ENCODE measurements around the gene TMEM272. TPM values are rescaled to one million over a fixed set of nuclear protein-coding genes. Genes with fewer than 3 reads are reported as not detected.
A peak's percentile ranks its signal among the peaks of the same experiment; 100 is the strongest.

Gene TMEM272
- total RNA-seq, 1 experiment from 2014 or later: 0.15 TPM

DNA sequence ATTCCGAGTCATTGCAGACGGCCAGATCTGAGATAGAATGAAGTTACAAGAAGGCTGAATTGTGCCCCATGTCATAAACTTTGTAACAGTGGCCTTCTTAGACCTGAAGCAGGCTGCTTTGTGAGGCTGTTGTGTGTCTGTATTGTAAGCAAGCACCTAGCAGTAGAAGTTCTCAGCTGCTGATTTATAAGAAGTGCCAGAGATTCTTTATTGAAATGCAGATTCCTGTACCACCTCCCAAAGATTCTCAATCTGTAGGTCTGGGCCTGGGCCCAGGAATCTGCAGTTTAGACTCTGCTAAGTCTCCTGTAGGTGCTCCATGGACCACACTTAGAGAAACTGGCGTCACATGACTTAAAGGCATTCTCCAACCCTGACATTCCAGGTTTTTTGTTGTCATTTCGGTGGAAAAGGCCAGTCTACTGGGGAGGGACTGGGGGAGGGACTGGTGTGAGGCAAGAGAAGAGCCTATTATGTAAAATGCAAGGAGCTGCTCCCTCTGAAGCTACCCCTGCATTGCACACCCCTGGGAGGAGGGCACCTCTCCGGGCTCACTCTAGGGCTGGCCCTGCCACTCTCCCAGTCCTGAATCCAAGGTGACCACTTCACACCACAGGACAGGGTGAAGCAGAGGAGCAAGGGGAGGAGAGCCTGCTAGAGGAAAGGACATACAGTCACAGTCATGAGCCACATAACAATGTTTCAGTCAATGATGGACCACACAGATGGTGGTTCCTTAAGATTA, 769 bp upstream of the TMEM272 start:
- Histone ChIP-seq H3K36me3 (ENCODE audit: control insufficient read depth, insufficient read depth, low read length) (no peaks in the 10 kb centered on the region), H3K27ac (ENCODE audit: low read length) (no peak overlapping the region), H3K27me3 (ENCODE audit: control insufficient read depth, insufficient read depth, low read length) (peaks cover 3% of the 10 kb centered on the region; the same call in 1 of the 2 replicates), H3K4me3 (ENCODE audit: low read depth in 2 of 2, low read length in 2 of 2) (no peak overlapping the region), H3K9me3 (ENCODE audit: control insufficient read depth, insufficient read depth, low read depth, low read length) (no peaks in the 10 kb centered on the region), H3K4me1 (ENCODE audit: control insufficient read depth, insufficient read depth, low read length) (no peaks in the 10 kb centered on the region)
- intact Hi-C loops (cut with micrococcal nuclease; ENCODE audit: unreplicated experiment) (no loop called here), in situ Hi-C loops (cut with HindIII; ENCODE audit: low pct_unique_long_range_greater_than_20kb, low sequenced_read_pairs) (no loop called here)
- DNase-seq (ENCODE audit: low read depth, low spot score) (no peak), ATAC-seq (0 out of 2 replicates have a peak, but pooled peaks have one; percentile 38)
- ChIA-PET POLR2A (no interaction called here), CTCF (no interaction called here)
- TF ChIP-seq, protein P1, sequence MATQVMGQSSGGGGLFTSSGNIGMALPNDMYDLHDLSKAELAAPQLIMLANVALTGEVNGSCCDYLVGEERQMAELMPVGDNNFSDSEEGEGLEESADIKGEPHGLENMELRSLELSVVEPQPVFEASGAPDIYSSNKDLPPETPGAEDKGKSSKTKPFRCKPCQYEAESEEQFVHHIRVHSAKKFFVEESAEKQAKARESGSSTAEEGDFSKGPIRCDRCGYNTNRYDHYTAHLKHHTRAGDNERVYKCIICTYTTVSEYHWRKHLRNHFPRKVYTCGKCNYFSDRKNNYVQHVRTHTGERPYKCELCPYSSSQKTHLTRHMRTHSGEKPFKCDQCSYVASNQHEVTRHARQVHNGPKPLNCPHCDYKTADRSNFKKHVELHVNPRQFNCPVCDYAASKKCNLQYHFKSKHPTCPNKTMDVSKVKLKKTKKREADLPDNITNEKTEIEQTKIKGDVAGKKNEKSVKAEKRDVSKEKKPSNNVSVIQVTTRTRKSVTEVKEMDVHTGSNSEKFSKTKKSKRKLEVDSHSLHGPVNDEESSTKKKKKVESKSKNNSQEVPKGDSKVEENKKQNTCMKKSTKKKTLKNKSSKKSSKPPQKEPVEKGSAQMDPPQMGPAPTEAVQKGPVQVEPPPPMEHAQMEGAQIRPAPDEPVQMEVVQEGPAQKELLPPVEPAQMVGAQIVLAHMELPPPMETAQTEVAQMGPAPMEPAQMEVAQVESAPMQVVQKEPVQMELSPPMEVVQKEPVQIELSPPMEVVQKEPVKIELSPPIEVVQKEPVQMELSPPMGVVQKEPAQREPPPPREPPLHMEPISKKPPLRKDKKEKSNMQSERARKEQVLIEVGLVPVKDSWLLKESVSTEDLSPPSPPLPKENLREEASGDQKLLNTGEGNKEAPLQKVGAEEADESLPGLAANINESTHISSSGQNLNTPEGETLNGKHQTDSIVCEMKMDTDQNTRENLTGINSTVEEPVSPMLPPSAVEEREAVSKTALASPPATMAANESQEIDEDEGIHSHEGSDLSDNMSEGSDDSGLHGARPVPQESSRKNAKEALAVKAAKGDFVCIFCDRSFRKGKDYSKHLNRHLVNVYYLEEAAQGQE (IDR thresholded peaks at IDR 0.05; ENCODE audit: insufficient read depth in 1 of 2, low read depth in 2 of 2, low read length in 1 of 2): no peak
- TF ChIP-seq SIN3A (IDR thresholded peaks at IDR 0.05; ENCODE audit: borderline replicate concordance, insufficient read depth, low read depth, low read length) (no peak), TCF7L2 (IDR thresholded peaks at IDR 0.05; ENCODE audit: low read depth, low read length) (no peak), POLR2AphosphoS5 (IDR thresholded peaks at IDR 0.05; ENCODE audit: low read depth, low read length) (no peak)
- TF ChIP-seq, protein P2, sequence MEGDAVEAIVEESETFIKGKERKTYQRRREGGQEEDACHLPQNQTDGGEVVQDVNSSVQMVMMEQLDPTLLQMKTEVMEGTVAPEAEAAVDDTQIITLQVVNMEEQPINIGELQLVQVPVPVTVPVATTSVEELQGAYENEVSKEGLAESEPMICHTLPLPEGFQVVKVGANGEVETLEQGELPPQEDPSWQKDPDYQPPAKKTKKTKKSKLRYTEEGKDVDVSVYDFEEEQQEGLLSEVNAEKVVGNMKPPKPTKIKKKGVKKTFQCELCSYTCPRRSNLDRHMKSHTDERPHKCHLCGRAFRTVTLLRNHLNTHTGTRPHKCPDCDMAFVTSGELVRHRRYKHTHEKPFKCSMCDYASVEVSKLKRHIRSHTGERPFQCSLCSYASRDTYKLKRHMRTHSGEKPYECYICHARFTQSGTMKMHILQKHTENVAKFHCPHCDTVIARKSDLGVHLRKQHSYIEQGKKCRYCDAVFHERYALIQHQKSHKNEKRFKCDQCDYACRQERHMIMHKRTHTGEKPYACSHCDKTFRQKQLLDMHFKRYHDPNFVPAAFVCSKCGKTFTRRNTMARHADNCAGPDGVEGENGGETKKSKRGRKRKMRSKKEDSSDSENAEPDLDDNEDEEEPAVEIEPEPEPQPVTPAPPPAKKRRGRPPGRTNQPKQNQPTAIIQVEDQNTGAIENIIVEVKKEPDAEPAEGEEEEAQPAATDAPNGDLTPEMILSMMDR (IDR thresholded peaks at IDR 0.05): no peak
- no TSS peak for BruUV-seq (replicated peaks)

- no peak for ATAC-seq
- Histone ChIP-seq H3K36me3 (ENCODE audit: control insufficient read depth, insufficient read depth, low read length) (no peaks in the 10 kb centered on the region), H3K4me1 (ENCODE audit: control insufficient read depth, insufficient read depth, low read length) (no peaks in the 10 kb centered on the region), H3K9me3 (ENCODE audit: control insufficient read depth, insufficient read depth, low read depth, low read length) (no peaks in the 10 kb centered on the region), H3K27ac (ENCODE audit: low read length) (no peak overlapping the region), H3K27me3 (ENCODE audit: control insufficient read depth, insufficient read depth, low read length) (peaks cover 3% of the 10 kb centered on the region; the same call in 1 of the 2 replicates), H3K4me3 (ENCODE audit: low read depth in 2 of 2, low read length in 2 of 2) (no peak overlapping the region)
- in situ Hi-C loops (cut with HindIII; ENCODE audit: low pct_unique_long_range_greater_than_20kb, low sequenced_read_pairs) (no loop called here), intact Hi-C loops (cut with micrococcal nuclease; ENCODE audit: unreplicated experiment) (no loop called here)
- ChIA-PET CTCF (interaction anchor here (0.7 kb wide), 1 partner anchor 10 kb away, joined by 3 read pairs; no protein-coding TSS in a partner anchor), POLR2A (no interaction called here)
- TF ChIP-seq TCF7L2 (IDR thresholded peaks at IDR 0.05; ENCODE audit: low read depth, low read length): no peak
- TF ChIP-seq, protein P1 (IDR thresholded peaks at IDR 0.05; ENCODE audit: insufficient read depth in 1 of 2, low read depth in 2 of 2, low read length in 1 of 2): no peak
- no peak for TF ChIP-seq POLR2AphosphoS5 (IDR thresholded peaks at IDR 0.05; ENCODE audit: low read depth, low read length)
- TF ChIP-seq, protein P2 (IDR thresholded peaks at IDR 0.05): no peak
- TF ChIP-seq SIN3A (IDR thresholded peaks at IDR 0.05; ENCODE audit: borderline replicate concordance, insufficient read depth, low read depth, low read length): no peak
- no TSS peak for BruUV-seq (replicated peaks)
- no peak for DNase-seq (ENCODE audit: low read depth, low spot score)
Observed at GRCh38 chr13:51843529-51843928, 1.4 kb downstream of the TMEM272 start.

Measured in Panc1 (cell line).